ENCODE data around the gene SLC6A20. TPM values are rescaled to one million over a fixed set of nuclear protein-coding genes. Genes with fewer than 3 reads are reported as not detected.

Gene SLC6A20
- total RNA-seq, 1 experiment from 2014 or later = 0.89 TPM

GRCh38 chr3:45765266-45765851, 31.0 kb downstream of the SLC6A20 start (continued):
- TF ChIP-seq ELF1 (IDR thresholded peaks at IDR 0.05; ENCODE audit: borderline replicate concordance, low read depth) = no peak
- TF ChIP-seq ZFX (IDR thresholded peaks at IDR 0.05) = no peak
- TF ChIP-seq SIN3A (IDR thresholded peaks at IDR 0.05; ENCODE audit: low read depth) = no peak
- TF ChIP-seq YY1 (IDR thresholded peaks at IDR 0.05; ENCODE audit: extremely low read depth, insufficient replicate concordance, low read depth, low read length) = no peak

DNA sequence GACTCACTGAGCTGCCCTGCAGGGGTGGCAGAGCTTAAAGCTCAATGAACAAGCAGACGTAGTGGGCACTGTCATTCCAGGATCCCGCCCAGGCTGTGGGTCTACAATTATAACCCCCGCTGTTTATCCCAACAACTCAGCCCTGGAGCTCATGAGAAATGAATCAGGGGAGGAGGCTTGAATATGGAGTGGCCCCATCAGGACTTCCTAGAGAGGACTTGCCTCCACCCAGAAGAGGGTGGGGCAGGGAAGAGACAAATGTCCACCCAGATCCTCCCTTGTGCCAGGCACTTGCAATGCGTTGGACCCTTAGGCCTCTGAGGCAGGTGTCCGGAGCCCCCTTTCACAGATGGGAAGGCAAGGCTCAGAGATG, 33.0 kb downstream of the SLC6A20 start:
- POLR2A ChIA-PET = no interaction called here

More for the DNA sequence above, 33.0 kb downstream of the SLC6A20 start:
- Histone ChIP-seq H3K79me2 (ENCODE audit: insufficient read depth, low read length) (no peaks in the 10 kb centered on the region), H4K20me1 (ENCODE audit: insufficient read depth) (no peaks in the 10 kb centered on the region), H2AFZ (ENCODE audit: low read depth, low read length, poor library complexity, severe bottlenecking) (no peak overlapping the region), H3K4me3 (replicated peaks in 1 of 2; ENCODE audit: low read depth in 1 of 2, low read length in 2 of 2) (no peak overlapping the region), H3K27me3 (ENCODE audit: insufficient read depth, low read length) (no peaks in the 10 kb centered on the region), H3K4me2 (ENCODE audit: low read length) (no peak overlapping the region), H3K36me3 (ENCODE audit: control insufficient read depth in 1 of 2, insufficient read depth in 2 of 2, low read length in 2 of 2) (no peaks in the 10 kb centered on the region), H3K27ac (ENCODE audit: low read depth, low read length) (no peak overlapping the region), H3K9ac (ENCODE audit: low read length) (no peak overlapping the region), H3K9me2 (ENCODE audit: insufficient read depth) (no peaks in the 10 kb centered on the region), H3K9me3 (ENCODE audit: control insufficient read depth in 1 of 2, insufficient read depth in 1 of 2, low read depth in 1 of 2, low read length in 2 of 2) (no peaks in the 10 kb centered on the region), H3K4me1 (ENCODE audit: control insufficient read depth in 1 of 2, insufficient read depth in 2 of 2, low read length in 2 of 2) (peaks cover 10 to 18% of the 10 kb centered on the region in 2 experiments; a peak in 3 of 4 replicates)
- intact Hi-C loops (cut with micrococcal nuclease) = loop anchor here (10.0 kb wide), 1 partner anchor 612 kb away; the partner anchor contains the start of gene CCR5
- ATAC-seq (no peak), DNase-seq (ENCODE audit: low read depth, low spot score) (no peak)
- RAD21 ChIA-PET (ENCODE audit: low non-redundant PET in 1 of 2, low total read pairs in 2 of 2, uncharacterized antibody in 2 of 2, unreplicated experiment in 2 of 2) = no interaction called here
- CTCF ChIA-PET = interaction anchor here (1.6 to 5.7 kb wide), 2 partner anchors 68 to 166 kb away, joined by 3 to 65 read pairs; no protein-coding TSS in a partner anchor
- TF ChIP-seq, protein P1, sequence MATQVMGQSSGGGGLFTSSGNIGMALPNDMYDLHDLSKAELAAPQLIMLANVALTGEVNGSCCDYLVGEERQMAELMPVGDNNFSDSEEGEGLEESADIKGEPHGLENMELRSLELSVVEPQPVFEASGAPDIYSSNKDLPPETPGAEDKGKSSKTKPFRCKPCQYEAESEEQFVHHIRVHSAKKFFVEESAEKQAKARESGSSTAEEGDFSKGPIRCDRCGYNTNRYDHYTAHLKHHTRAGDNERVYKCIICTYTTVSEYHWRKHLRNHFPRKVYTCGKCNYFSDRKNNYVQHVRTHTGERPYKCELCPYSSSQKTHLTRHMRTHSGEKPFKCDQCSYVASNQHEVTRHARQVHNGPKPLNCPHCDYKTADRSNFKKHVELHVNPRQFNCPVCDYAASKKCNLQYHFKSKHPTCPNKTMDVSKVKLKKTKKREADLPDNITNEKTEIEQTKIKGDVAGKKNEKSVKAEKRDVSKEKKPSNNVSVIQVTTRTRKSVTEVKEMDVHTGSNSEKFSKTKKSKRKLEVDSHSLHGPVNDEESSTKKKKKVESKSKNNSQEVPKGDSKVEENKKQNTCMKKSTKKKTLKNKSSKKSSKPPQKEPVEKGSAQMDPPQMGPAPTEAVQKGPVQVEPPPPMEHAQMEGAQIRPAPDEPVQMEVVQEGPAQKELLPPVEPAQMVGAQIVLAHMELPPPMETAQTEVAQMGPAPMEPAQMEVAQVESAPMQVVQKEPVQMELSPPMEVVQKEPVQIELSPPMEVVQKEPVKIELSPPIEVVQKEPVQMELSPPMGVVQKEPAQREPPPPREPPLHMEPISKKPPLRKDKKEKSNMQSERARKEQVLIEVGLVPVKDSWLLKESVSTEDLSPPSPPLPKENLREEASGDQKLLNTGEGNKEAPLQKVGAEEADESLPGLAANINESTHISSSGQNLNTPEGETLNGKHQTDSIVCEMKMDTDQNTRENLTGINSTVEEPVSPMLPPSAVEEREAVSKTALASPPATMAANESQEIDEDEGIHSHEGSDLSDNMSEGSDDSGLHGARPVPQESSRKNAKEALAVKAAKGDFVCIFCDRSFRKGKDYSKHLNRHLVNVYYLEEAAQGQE (IDR thresholded peaks at IDR 0.05; ENCODE audit: low read depth) = no peak
- no peak for TF ChIP-seq TCF7L2 (IDR thresholded peaks at IDR 0.05; ENCODE audit: borderline replicate concordance, extremely low read depth, insufficient read depth, insufficient read length)
- TF ChIP-seq RAD21 (IDR thresholded peaks at IDR 0.05; ENCODE audit: low read depth) = no peak
- TF ChIP-seq FOSL1 (IDR thresholded peaks at IDR 0.05; ENCODE audit: low read depth) = no peak
- no peak for TF ChIP-seq YY1 (IDR thresholded peaks at IDR 0.05; ENCODE audit: extremely low read depth, insufficient replicate concordance, low read depth, low read length)
- TF ChIP-seq, protein P2, sequence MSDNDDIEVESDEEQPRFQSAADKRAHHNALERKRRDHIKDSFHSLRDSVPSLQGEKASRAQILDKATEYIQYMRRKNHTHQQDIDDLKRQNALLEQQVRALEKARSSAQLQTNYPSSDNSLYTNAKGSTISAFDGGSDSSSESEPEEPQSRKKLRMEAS (IDR thresholded peaks at IDR 0.05) = no peak
- no TSS peak for BruUV-seq (replicated peaks)
